OCI-LY1 (cell line): ENCODE measurements around the gene PRR5L.

Source experiments
- EZH2 ChIP-seq: fragments of 200-600 bp; sonication (generic), shearing (Covaris generic); IDR thresholded peaks from 2 replicates; pipeline ENCODE4 v1.8.0; 2017; ENCODE audit warnings: borderline replicate concordance, mixed run types, mild to moderate bottlenecking, antibody characterized with exemption, low read length, moderate library complexity, mixed read lengths
- TF ChIP-seq, protein P1 (sequence below): fragments of 200-600 bp; sonication (generic), shearing (Covaris generic); IDR thresholded peaks from 2 replicates; pipeline ENCODE4 v1.5.1; 2017; ENCODE audit warnings: mild to moderate bottlenecking, antibody characterized with exemption, low read length, moderate library complexity, mixed read lengths

DNA sequence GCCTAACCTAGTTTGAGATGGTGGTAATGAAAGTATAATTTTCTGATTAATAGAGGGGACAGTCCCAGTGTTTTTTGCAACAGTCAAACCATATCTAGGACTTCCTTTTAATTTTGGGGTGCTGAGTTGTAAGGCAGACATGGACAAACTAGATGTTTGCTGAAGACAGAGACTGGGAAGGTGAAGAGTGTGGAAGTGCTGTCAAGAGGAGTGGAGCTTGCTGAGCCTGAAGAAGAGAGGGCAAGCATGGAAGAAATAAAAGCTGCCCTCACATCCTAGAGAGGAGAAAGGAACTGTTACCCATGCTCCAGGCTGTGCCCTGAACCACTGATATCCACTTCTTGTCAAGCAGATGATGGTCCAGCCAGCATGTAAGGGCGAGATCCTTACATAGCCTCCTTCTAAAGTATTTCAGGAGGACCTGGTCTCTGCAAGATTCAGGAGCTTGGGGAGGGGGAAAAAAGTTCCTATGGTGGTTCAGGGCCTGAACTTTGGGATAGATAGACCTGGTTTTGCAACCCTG lies 51.4 kb downstream of the PRR5L start:
- TF ChIP-seq, protein P1, sequence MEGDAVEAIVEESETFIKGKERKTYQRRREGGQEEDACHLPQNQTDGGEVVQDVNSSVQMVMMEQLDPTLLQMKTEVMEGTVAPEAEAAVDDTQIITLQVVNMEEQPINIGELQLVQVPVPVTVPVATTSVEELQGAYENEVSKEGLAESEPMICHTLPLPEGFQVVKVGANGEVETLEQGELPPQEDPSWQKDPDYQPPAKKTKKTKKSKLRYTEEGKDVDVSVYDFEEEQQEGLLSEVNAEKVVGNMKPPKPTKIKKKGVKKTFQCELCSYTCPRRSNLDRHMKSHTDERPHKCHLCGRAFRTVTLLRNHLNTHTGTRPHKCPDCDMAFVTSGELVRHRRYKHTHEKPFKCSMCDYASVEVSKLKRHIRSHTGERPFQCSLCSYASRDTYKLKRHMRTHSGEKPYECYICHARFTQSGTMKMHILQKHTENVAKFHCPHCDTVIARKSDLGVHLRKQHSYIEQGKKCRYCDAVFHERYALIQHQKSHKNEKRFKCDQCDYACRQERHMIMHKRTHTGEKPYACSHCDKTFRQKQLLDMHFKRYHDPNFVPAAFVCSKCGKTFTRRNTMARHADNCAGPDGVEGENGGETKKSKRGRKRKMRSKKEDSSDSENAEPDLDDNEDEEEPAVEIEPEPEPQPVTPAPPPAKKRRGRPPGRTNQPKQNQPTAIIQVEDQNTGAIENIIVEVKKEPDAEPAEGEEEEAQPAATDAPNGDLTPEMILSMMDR = no peak
- no peak for TF ChIP-seq EZH2
